Chondrocyte (in vitro differentiated cells): ENCODE results near the gene GCDH. TPM values are rescaled to one million over a fixed set of nuclear protein-coding genes. Genes with fewer than 3 reads are reported as not detected.
A peak's percentile ranks its signal among the peaks of the same experiment; 100 is the strongest.
"Not testable (repeated sequence)": the region's sequence is repeated elsewhere in the genome, so short reads cannot be mapped to it uniquely, and the experiment has no call there.

Experiments
- DNase-seq: peaks from one replicate; pipeline ENCODE4 v3.0.0; 2021; ENCODE audit warnings: mixed read lengths, low spot score
- H3K27ac Mint-ChIP-seq: one replicate; pipeline ENCODE4 v1.8.0; 2021; ENCODE audit warnings: mild to moderate bottlenecking, moderate library complexity, mixed read lengths; ENCODE audit not compliant: unreplicated experiment
- H3K27me3 Mint-ChIP-seq: 2 replicates; pipeline ENCODE4 v1.8.0; 2021; ENCODE audit warnings: low read depth, mixed read lengths
- H3K36me3 Mint-ChIP-seq: 2 replicates; pipeline ENCODE4 v1.8.0; 2021; ENCODE audit warnings: low read depth, mixed read lengths
- H3K4me1 Mint-ChIP-seq: 2 replicates; pipeline ENCODE4 v1.8.0; 2021; ENCODE audit warnings: low read depth, mild to moderate bottlenecking, mixed read lengths
- H3K4me3 Mint-ChIP-seq: one replicate; pipeline ENCODE4 v1.8.0; 2021; ENCODE audit warnings: mild to moderate bottlenecking, moderate library complexity, mixed read lengths; ENCODE audit not compliant: unreplicated experiment
- H3K9me3 Mint-ChIP-seq: 2 replicates; pipeline ENCODE4 v1.8.0; 2021; ENCODE audit warnings: low read depth, mixed read lengths
- CTCF ChIP-seq: fragments of 200-600 bp; sonication (generic); IDR thresholded peaks from 2 replicates; pipeline ENCODE4 v1.5.0; 2021; ENCODE audit warnings: antibody characterized with exemption, mild to moderate bottlenecking, moderate library complexity
- long read RNA-seq: library from polyadenylated mRNA; stranded (forward); transcript quantifications from one replicate; pipeline ENCODE4 v2.0.0, GENCODE V29; 2021
- total RNA-seq: library from RNA; stranded (reverse); gene quantifications from 3 replicates; pipeline ENCODE4 v1.2.1, GENCODE V29; 2021

Gene GCDH
- total RNA-seq = 13.2 to 21.3 TPM (median 14.4 TPM) in 3 replicates
- long read RNA-seq, transcript GCDH-201 (12 exons, 1,956 nt) = major isoform, 14 of 21 reads
- long read RNA-seq, partial matches to known transcripts = 2 of 21 reads
- long read RNA-seq, other reads (novel, unspliced or antisense) = 5 of 21 reads

- H3K36me3 Mint-ChIP-seq = peaks cover 3% of the 10 kb centered on the region
- H3K9me3 Mint-ChIP-seq = no peaks in the 10 kb centered on the region
- peaks cover 7% of the 10 kb centered on the region for H3K27me3 Mint-ChIP-seq
- peaks cover 24% of the 10 kb centered on the region for H3K4me1 Mint-ChIP-seq
- peak within 1 kb of the TSS; percentile 89 for H3K27ac Mint-ChIP-seq
- TF ChIP-seq CTCF = no peak
- H3K4me3 Mint-ChIP-seq = peak within 1 kb of the TSS; percentile 95
- peak; percentile 99 for DNase-seq
These were observed at the start of gene GCDH for GRCh38 chr19:12890787-12891552. TSS of gene GCDH (plus strand) at chr19:12891160. CDS start at chr19:12891305, 145 bp downstream.

- no peak overlapping the region for H3K27ac Mint-ChIP-seq
- peaks cover 42% of the 10 kb centered on the region for H3K27me3 Mint-ChIP-seq
- peaks cover 2% of the 10 kb centered on the region for H3K36me3 Mint-ChIP-seq
These were observed 48.4 kb upstream of the GCDH start for GRCh38 chr19:12842511-12842910.

GRCh38 chr19:12843328-12843727 is 47.6 kb upstream of the GCDH start:
- no peak for DNase-seq
- H3K4me3 Mint-ChIP-seq = no peak overlapping the region
- peaks cover 19% of the 10 kb centered on the region for H3K4me1 Mint-ChIP-seq
- H3K27me3 Mint-ChIP-seq = peaks cover 36% of the 10 kb centered on the region
- peaks cover 2% of the 10 kb centered on the region for H3K36me3 Mint-ChIP-seq
- no peak overlapping the region for H3K27ac Mint-ChIP-seq
- H3K9me3 Mint-ChIP-seq = no peaks in the 10 kb centered on the region
- TF ChIP-seq CTCF = no peak

More at GRCh38 chr19:12842511-12842910, 48.4 kb upstream of the GCDH start:
- DNase-seq = no peak
- TF ChIP-seq CTCF = no peak
- no peak overlapping the region for H3K4me3 Mint-ChIP-seq
- H3K9me3 Mint-ChIP-seq = no peaks in the 10 kb centered on the region
- peaks cover 16% of the 10 kb centered on the region for H3K4me1 Mint-ChIP-seq

- TF ChIP-seq CTCF = no peak
- peaks cover 17% of the 10 kb centered on the region for H3K4me1 Mint-ChIP-seq
- DNase-seq = no peak
- peaks cover 2% of the 10 kb centered on the region for H3K36me3 Mint-ChIP-seq
- peaks cover 34% of the 10 kb centered on the region for H3K27me3 Mint-ChIP-seq
- no peak overlapping the region for H3K4me3 Mint-ChIP-seq
- H3K27ac Mint-ChIP-seq = no peak overlapping the region
- no peaks in the 10 kb centered on the region for H3K9me3 Mint-ChIP-seq
These were observed 46.8 kb upstream of the GCDH start for GRCh38 chr19:12843999-12844732.

GRCh38 chr19:12846613-12847012 is 44.3 kb upstream of the GCDH start:
- peaks cover 12% of the 10 kb centered on the region for H3K27me3 Mint-ChIP-seq

More at GRCh38 chr19:12846613-12847012, 44.3 kb upstream of the GCDH start:
- not testable (repeated sequence) for DNase-seq, H3K4me3 Mint-ChIP-seq, H3K36me3 Mint-ChIP-seq, H3K27ac Mint-ChIP-seq, H3K4me1 Mint-ChIP-seq, H3K9me3 Mint-ChIP-seq
